ENCODE measurements around the gene PLEKHA8.

GRCh38 chr7:30029696-30030095, 1.5 kb downstream of the PLEKHA8 start:
- TF ChIP-seq CTCF (IDR thresholded peaks at IDR 0.05): no peak
- TF ChIP-seq POLR2A (IDR thresholded peaks at IDR 0.05): no peak
- TF ChIP-seq EP300 (IDR thresholded peaks at IDR 0.05): no peak

All from tibial nerve (tissue), 4 donors.